Muscle layer of duodenum (tissue), 2 donors: ENCODE results near the gene REXO2.

Experiments
- H3K27ac ChIP-seq: one replicate; pipeline ENCODE4 v1.7.0; 2013; ENCODE audit warnings: mild to moderate bottlenecking, low read length
- H3K27me3 ChIP-seq: one replicate; pipeline ENCODE4 v1.7.0; 2013; ENCODE audit warnings: low read depth, mild to moderate bottlenecking, control low read depth, low read length
- H3K36me3 ChIP-seq, 2 donors: one replicate each; pipeline ENCODE4 v1.7.0; 2013; ENCODE audit warnings: low read length in 2 of 2, control low read depth in 1 of 2, mild to moderate bottlenecking in 1 of 2; ENCODE audit not compliant: insufficient read depth in 2 of 2, control insufficient read depth in 1 of 2
- H3K4me1 ChIP-seq, 2 donors: one replicate each; pipeline ENCODE4 v1.7.0; 2013; ENCODE audit warnings: low read length in 2 of 2, mild to moderate bottlenecking in 2 of 2, control low read depth in 1 of 2, moderate library complexity in 1 of 2; ENCODE audit not compliant: insufficient read depth in 2 of 2, control insufficient read depth in 1 of 2
- H3K4me3 ChIP-seq, 2 donors: one replicate each; pipeline ENCODE4 v1.7.0; 2013; ENCODE audit warnings: low read length in 2 of 2, low read depth in 1 of 2, mild to moderate bottlenecking in 1 of 2
- H3K9me3 ChIP-seq, 2 donors: one replicate each; pipeline ENCODE4 v1.7.0; 2013; ENCODE audit warnings: low read length in 2 of 2, control low read depth in 1 of 2, mild to moderate bottlenecking in 1 of 2; ENCODE audit not compliant: control insufficient read depth in 1 of 2
- donor health status: healthy.

REXO2 gene

GRCh38 chr11:114441921-114442320 is 2.7 kb downstream of the REXO2 start:
- no peaks in the 10 kb centered on the region for H3K9me3 ChIP-seq
- H3K27ac ChIP-seq: no peak overlapping the region
- H3K36me3 ChIP-seq: peaks cover 16 to 18% of the 10 kb centered on the region in 2 donors
- H3K27me3 ChIP-seq: no peaks in the 10 kb centered on the region
- no peak overlapping the region for H3K4me3 ChIP-seq
- H3K4me1 ChIP-seq: peaks cover 0 to 16% of the 10 kb centered on the region in 2 donors

- Histone ChIP-seq H3K4me3 (no peak overlapping the region), H3K4me1 (peaks cover 0 to 16% of the 10 kb centered on the region in 2 donors), H3K36me3 (peaks cover 16 to 18% of the 10 kb centered on the region in 2 donors), H3K27ac (no peak overlapping the region), H3K9me3 (no peaks in the 10 kb centered on the region), H3K27me3 (no peaks in the 10 kb centered on the region)
Measured at GRCh38 chr11:114442536-114442935, 3.3 kb downstream of the REXO2 start.

- H3K36me3 ChIP-seq: peaks cover 23 to 40% of the 10 kb centered on the region in 2 donors
- H3K4me3 ChIP-seq: no peak overlapping the region
- no peak overlapping the region for H3K27ac ChIP-seq
- H3K4me1 ChIP-seq: peaks cover 0 to 7% of the 10 kb centered on the region in 2 donors
- H3K9me3 ChIP-seq: no peaks in the 10 kb centered on the region
- H3K27me3 ChIP-seq: no peaks in the 10 kb centered on the region
Measured at GRCh38 chr11:114447444-114447843, 8.2 kb downstream of the REXO2 start.

GRCh38 chr11:114447892-114448291 is 8.6 kb downstream of the REXO2 start:
- Histone ChIP-seq H3K4me1 (peaks cover 0 to 7% of the 10 kb centered on the region in 2 donors), H3K9me3 (no peaks in the 10 kb centered on the region), H3K27me3 (no peaks in the 10 kb centered on the region), H3K4me3 (no peak overlapping the region), H3K36me3 (peaks cover 23 to 44% of the 10 kb centered on the region in 2 donors), H3K27ac (no peak overlapping the region)

GRCh38 chr11:114448749-114449482 is 9.6 kb downstream of the REXO2 start:
- Histone ChIP-seq H3K27ac (no peak overlapping the region), H3K9me3 (no peaks in the 10 kb centered on the region), H3K4me1 (peaks cover 0 to 7% of the 10 kb centered on the region in 2 donors), H3K4me3 (no peak overlapping the region), H3K27me3 (no peaks in the 10 kb centered on the region), H3K36me3 (peaks cover 29 to 43% of the 10 kb centered on the region in 2 donors)

GRCh38 chr11:114449845-114450244 is 10.6 kb downstream of the REXO2 start:
- H3K4me3 ChIP-seq: no peak overlapping the region
- no peaks in the 10 kb centered on the region for H3K27me3 ChIP-seq
- H3K27ac ChIP-seq: no peak overlapping the region
- H3K9me3 ChIP-seq: no peaks in the 10 kb centered on the region
- peaks cover 0 to 7% of the 10 kb centered on the region in 2 donors for H3K4me1 ChIP-seq
- peaks cover 28 to 38% of the 10 kb centered on the region in 2 donors for H3K36me3 ChIP-seq

GRCh38 chr11:114452399-114452798 is 13.1 kb downstream of the REXO2 start:
- Histone ChIP-seq H3K4me3 (no peak overlapping the region), H3K36me3 (peaks cover 27 to 29% of the 10 kb centered on the region in 2 donors), H3K27me3 (no peaks in the 10 kb centered on the region), H3K4me1 (peaks cover 0 to 7% of the 10 kb centered on the region in 2 donors), H3K9me3 (no peaks in the 10 kb centered on the region), H3K27ac (no peak overlapping the region)

- H3K4me3 ChIP-seq: no peak overlapping the region
Measured at GRCh38 chr11:114463999-114464398, 24.7 kb downstream of the REXO2 start.

GRCh38 chr11:114466742-114467141 is 27.5 kb downstream of the REXO2 start:
- Histone ChIP-seq H3K4me3 (no peak overlapping the region), H3K36me3 (no peaks in the 10 kb centered on the region), H3K4me1 (no peaks in the 10 kb centered on the region), H3K27ac (no peak overlapping the region), H3K27me3 (no peaks in the 10 kb centered on the region), H3K9me3 (no peaks in the 10 kb centered on the region)

More at GRCh38 chr11:114463999-114464398, 24.7 kb downstream of the REXO2 start:
- no peaks in the 10 kb centered on the region for H3K27me3 ChIP-seq
- no peaks in the 10 kb centered on the region for H3K36me3 ChIP-seq
- H3K4me1 ChIP-seq: no peaks in the 10 kb centered on the region
- no peaks in the 10 kb centered on the region for H3K9me3 ChIP-seq
- no peak overlapping the region for H3K27ac ChIP-seq

GRCh38 chr11:114472661-114473060 is 33.4 kb downstream of the REXO2 start:
- Histone ChIP-seq H3K27me3 (no peaks in the 10 kb centered on the region), H3K27ac (no peak overlapping the region), H3K4me1 (peaks cover 0 to under 1% of the 10 kb centered on the region in 2 donors), H3K9me3 (no peaks in the 10 kb centered on the region), H3K36me3 (no peaks in the 10 kb centered on the region), H3K4me3 (no peak overlapping the region)

- no peak overlapping the region for H3K4me3 ChIP-seq
- no peak overlapping the region for H3K27ac ChIP-seq
- no peaks in the 10 kb centered on the region for H3K36me3 ChIP-seq
- no peaks in the 10 kb centered on the region for H3K9me3 ChIP-seq
- peaks cover 4 to 16% of the 10 kb centered on the region in 2 donors for H3K4me1 ChIP-seq
- no peaks in the 10 kb centered on the region for H3K27me3 ChIP-seq
Measured at GRCh38 chr11:114478001-114478410, 38.7 kb downstream of the REXO2 start.

- no peak overlapping the region for H3K4me3 ChIP-seq
- no peaks in the 10 kb centered on the region for H3K9me3 ChIP-seq
- H3K27ac ChIP-seq: no peak overlapping the region
- no peaks in the 10 kb centered on the region for H3K36me3 ChIP-seq
- peaks cover 4 to 16% of the 10 kb centered on the region in 2 donors for H3K4me1 ChIP-seq
- H3K27me3 ChIP-seq: no peaks in the 10 kb centered on the region
Measured at GRCh38 chr11:114478768-114479167, 39.5 kb downstream of the REXO2 start.
